H1 (cell line): ENCODE measurements around the gene CHEK2. TPM values are rescaled to one million over a fixed set of nuclear protein-coding genes. Genes with fewer than 3 reads are reported as not detected.

Experiments
- CTCF ChIA-PET: fragments of 300-600 bp; sonication (Branson Sonifier 250); formaldehyde crosslinking; loops from one replicate; lab custom pipeline; 2021; ENCODE audit not compliant: partially characterized antibody; lab: Charles Lee
- POLR2A ChIA-PET: fragments of 300-600 bp; sonication (Branson Sonifier 250); formaldehyde crosslinking; loops from one replicate; lab custom pipeline; 2021; ENCODE audit warnings: inconsistent platforms; ENCODE audit not compliant: partially characterized antibody; lab: Charles Lee
- DNase-seq, 2 experiments: peaks; one replicate each; pipeline versions ENCODE4 v3.0.0 to v3.0.0-alpha.2; 2010 to 2022; ENCODE audit warnings: low spot score in 2 of 2, low read depth in 1 of 2, mixed read lengths in 1 of 2
- FAIRE-seq: peaks from 2 replicates; lab custom pipeline; 2011; peaks lifted over from hg19 to GRCh38; lab: Jason Lieb, UNC
- H2AFZ ChIP-seq: 2 replicates; pipeline ENCODE4 v1.8.1; 2012; ENCODE audit warnings: low read length, inconsistent platforms
- H2AK5ac ChIP-seq: 2 replicates; pipeline ENCODE4 v1.6.1; 2013; ENCODE audit warnings: low read depth, low read length
- H2BK120ac ChIP-seq: replicated peaks from 2 replicates; pipeline ENCODE3; 2013; ENCODE audit warnings: low read depth, low read length, inconsistent platforms
- H2BK12ac ChIP-seq: 2 replicates; pipeline ENCODE4 v1.6.1; 2013; ENCODE audit warnings: low read depth, low read length
- H2BK15ac ChIP-seq: 2 replicates; pipeline ENCODE4 v1.6.1; 2013; ENCODE audit warnings: low read length
- H2BK20ac ChIP-seq: 2 replicates; pipeline ENCODE4 v1.6.1; 2013; ENCODE audit warnings: low read length
- H2BK5ac ChIP-seq: 2 replicates; pipeline ENCODE4 v1.6.1; 2013; ENCODE audit warnings: low read depth, low read length
- H3K14ac ChIP-seq: 2 replicates; pipeline ENCODE4 v1.6.1; 2013; ENCODE audit warnings: inconsistent platforms; ENCODE audit not compliant: insufficient read length
- H3K18ac ChIP-seq: 2 replicates; pipeline ENCODE4 v1.6.1; 2013; ENCODE audit warnings: low read length; ENCODE audit errors: extremely low read depth
- H3K23ac ChIP-seq: 2 replicates; pipeline ENCODE4 v1.6.1; 2013; ENCODE audit warnings: inconsistent platforms; ENCODE audit not compliant: insufficient read length
- H3K23me2 ChIP-seq: 2 replicates; pipeline ENCODE4 v1.6.1; 2013; ENCODE audit warnings: low read depth, low read length
- H3K27ac ChIP-seq: 2 replicates; pipeline ENCODE4 v1.6.1; 2011; ENCODE audit warnings: low read depth, low read length, inconsistent platforms
- H3K27me3 ChIP-seq, 4 experiments: replicated peaks in 1 of 4; 1 replicate in 1 of 4; 2 replicates in 3 of 4; pipeline versions ENCODE4 v1.6.1 to v1.8.1; 2011 to 2013; ENCODE audit warnings: low read length in 3 of 4, mild to moderate bottlenecking in 3 of 4, inconsistent platforms in 2 of 4, mixed read lengths in 2 of 4, moderate library complexity in 1 of 4; ENCODE audit not compliant: control insufficient read depth in 3 of 4, insufficient read depth in 3 of 4; ENCODE audit errors: extremely low read depth in 1 of 4
- H3K36me3 ChIP-seq, 4 experiments: 2 replicates each; pipeline versions ENCODE4 v1.6.1 to v1.8.1; 2011 to 2013; ENCODE audit warnings: mild to moderate bottlenecking in 4 of 4, low read length in 3 of 4, moderate library complexity in 2 of 4, control low read depth in 1 of 4, inconsistent platforms in 1 of 4; ENCODE audit not compliant: insufficient read depth in 4 of 4, control insufficient read depth in 2 of 4
- H3K4ac ChIP-seq: replicated peaks from 2 replicates; pipeline ENCODE3; 2013; ENCODE audit warnings: low read length, low read depth, mixed read lengths, inconsistent platforms; ENCODE audit not compliant: insufficient read length
- H3K4me1 ChIP-seq, 4 experiments: replicated peaks in 1 of 4; 1 replicate in 1 of 4; 2 replicates in 3 of 4; pipeline versions ENCODE4 v1.6.1 to v1.8.1; 2011 to 2013; ENCODE audit warnings: low read length in 3 of 4, inconsistent platforms in 2 of 4, mixed read lengths in 1 of 4; ENCODE audit not compliant: insufficient read depth in 4 of 4, control insufficient read depth in 3 of 4
- H3K4me2 ChIP-seq, 2 experiments: 2 replicates each; pipeline versions ENCODE4 v1.6.1 to v1.8.1; 2011 to 2013; ENCODE audit warnings: low read depth in 2 of 2, low read length in 2 of 2, control low read depth in 1 of 2, inconsistent platforms in 1 of 2, mild to moderate bottlenecking in 1 of 2; ENCODE audit not compliant: insufficient read depth in 1 of 2
- H3K4me3 ChIP-seq, 4 experiments: fragments of 200-600, 300-600 bp in 1 of 4; sonication (generic), shearing (Covaris generic), sonication (Bioruptor Twin) in 1 of 4; 2 replicates each; pipeline versions ENCODE4 v1.5.1 to v1.8.1; 2011 to 2016; ENCODE audit warnings: low read length in 4 of 4, low read depth in 3 of 4, control low read depth in 2 of 4, inconsistent platforms in 2 of 4, mild to moderate bottlenecking in 2 of 4, mixed read lengths in 1 of 4, moderate library complexity in 1 of 4; ENCODE audit not compliant: insufficient read depth in 2 of 4; ENCODE audit errors: extremely low read depth in 1 of 4
- H3K56ac ChIP-seq: replicated peaks from 2 replicates; pipeline ENCODE3; 2013; ENCODE audit warnings: low read depth, mild to moderate bottlenecking, mixed read lengths, low read length, inconsistent platforms; ENCODE audit not compliant: insufficient read length
- H3K79me1 ChIP-seq: 2 replicates; pipeline ENCODE4 v1.6.1; 2013; ENCODE audit warnings: low read depth, low read length, control low read depth
- H3K79me2 ChIP-seq, 2 experiments: 2 replicates each; pipeline versions ENCODE4 v1.6.1 to v1.8.1; 2012 to 2013; ENCODE audit warnings: low read length in 2 of 2, mild to moderate bottlenecking in 2 of 2, inconsistent platforms in 1 of 2; ENCODE audit not compliant: insufficient read depth in 2 of 2, control insufficient read depth in 1 of 2
- H3K9ac ChIP-seq, 4 experiments: replicated peaks in 1 of 4; 1 replicate in 1 of 4; 2 replicates in 3 of 4; pipeline versions ENCODE4 v1.6.1 to v1.8.1; 2011 to 2013; ENCODE audit warnings: low read depth in 3 of 4, low read length in 3 of 4, control low read depth in 2 of 4, mild to moderate bottlenecking in 2 of 4, moderate library complexity in 2 of 4, inconsistent platforms in 1 of 4; ENCODE audit errors: extremely low read depth in 1 of 4
- H3K9me3 ChIP-seq, 2 experiments: 2 replicates each; pipeline versions ENCODE4 v1.6.1 to v1.8.1; 2012 to 2013; ENCODE audit warnings: mild to moderate bottlenecking in 2 of 2, moderate library complexity in 2 of 2, control low read depth in 1 of 2, inconsistent platforms in 1 of 2, low read depth in 1 of 2, low read length in 1 of 2, mixed read lengths in 1 of 2; ENCODE audit not compliant: insufficient read depth in 2 of 2
- H4K20me1 ChIP-seq, 2 experiments: replicated peaks in 1 of 2; 2 replicates each; pipeline versions ENCODE3 to v1.8.1; 2011 to 2013; ENCODE audit warnings: inconsistent platforms in 2 of 2, low read length in 2 of 2, mild to moderate bottlenecking in 1 of 2; ENCODE audit not compliant: insufficient read depth in 2 of 2, control insufficient read depth in 1 of 2
- H4K5ac ChIP-seq: 2 replicates; pipeline ENCODE4 v1.6.1; 2013; ENCODE audit warnings: low read length, low read depth, mixed read lengths, inconsistent platforms; ENCODE audit not compliant: insufficient read length
- H4K8ac ChIP-seq: 2 replicates; pipeline ENCODE4 v1.8.0; 2013; ENCODE audit warnings: mild to moderate bottlenecking, moderate library complexity, low read length, inconsistent platforms; ENCODE audit not compliant: insufficient read depth; ENCODE audit errors: extremely low read depth
- H4K91ac ChIP-seq: replicated peaks from 2 replicates; pipeline ENCODE3; 2013; ENCODE audit warnings: low read length, mixed read lengths, inconsistent platforms; ENCODE audit not compliant: insufficient read length
- ATF2 ChIP-seq: IDR thresholded peaks from 2 replicates; pipeline ENCODE4 v1.6.1; 2012; ENCODE audit warnings: low read length, inconsistent platforms
- KDM4A ChIP-seq: IDR thresholded peaks from one replicate; pipeline ENCODE4 v1.7.1; 2012; ENCODE audit warnings: low read depth, mild to moderate bottlenecking, moderate library complexity, low read length, inconsistent platforms; ENCODE audit not compliant: severe bottlenecking
- SAP30 ChIP-seq: fragments of 300-600 bp; sonication (generic); IDR thresholded peaks from 2 replicates; pipeline ENCODE4 v1.7.1; 2012; ENCODE audit warnings: low read length, moderate library complexity, mild to moderate bottlenecking, inconsistent platforms; ENCODE audit not compliant: insufficient read depth, insufficient replicate concordance
- SRF ChIP-seq: IDR thresholded peaks from 2 replicates; pipeline ENCODE4 v1.6.1; 2011; ENCODE audit warnings: mild to moderate bottlenecking, low read depth, low read length, moderate library complexity
- TAF1 ChIP-seq: IDR thresholded peaks from 2 replicates; pipeline ENCODE4 v1.6.1; 2011; ENCODE audit warnings: mild to moderate bottlenecking, low read depth, low read length
- TAF7 ChIP-seq: optimal IDR thresholded peaks from 2 replicates; pipeline ENCODE3; 2011; ENCODE audit warnings: low read depth, mild to moderate bottlenecking, inconsistent platforms, low read length, moderate library complexity, borderline replicate concordance
- USF2 ChIP-seq: IDR thresholded peaks from 2 replicates; pipeline ENCODE4 v1.6.1; 2011; ENCODE audit warnings: low read length, improper control_type of control experiment
- ZNF274 ChIP-seq: IDR thresholded peaks from 2 replicates; pipeline ENCODE4 v1.7.0; 2012; ENCODE audit warnings: low read length, borderline replicate concordance; ENCODE audit errors: extremely low read depth
- polyA plus RNA-seq, 7 experiments: library from polyadenylated mRNA; depleted of rRNA in 3 of 7; stranded (reverse) in 5 of 7; unstranded in 2 of 7; fragments of >200 nt in 5 of 7; fragments of 200-250 nt in 2 of 7; gene quantifications; 1 replicate in 5 of 7; 2 replicates in 1 of 7; 4 replicates in 1 of 7; pipeline versions ENCODE4 v1.2.1 to v1.2.3, GENCODE V29; 2011 to 2013; ENCODE audit warnings: missing spikeins in 2 of 7, mixed read lengths in 2 of 7
- total RNA-seq: library from RNA; stranded (reverse); fragmentation: NEBNext Ultra II Directional; extraction: Animal tissue kit (Norgen Biotek cat#: 25700); gene quantifications from 2 replicates; pipeline ENCODE4 v1.2.1, GENCODE V29; 2021

The CHEK2 gene
- total and polyA plus RNA-seq, 2 of the 8 experiments (the other 6 are each of a cell fraction or from before 2014, with no cell fraction given), result 74.9 to 89.5 TPM

- H2BK15ac ChIP-seq, result no peak overlapping the region
- no peak overlapping the region for H4K8ac ChIP-seq
- no peaks in the 10 kb centered on the region for H3K79me1 ChIP-seq
- no peak overlapping the region for H2BK120ac ChIP-seq
- H3K27ac ChIP-seq, result no peak overlapping the region
- H3K4me3 ChIP-seq, result no peak overlapping the region
- TF ChIP-seq TAF1 (no peak), USF2 (no peak), KDM4A (no peak), ATF2 (no peak), TAF7 (no peak), ZNF274 (no peak), SAP30 (no peak), SRF (no peak)
- no peak overlapping the region for H3K4me2 ChIP-seq
- DNase-seq, result no peak
- no peak overlapping the region for H3K56ac ChIP-seq
- H3K9ac ChIP-seq, result no peak overlapping the region
- FAIRE-seq, result no peak
- no peaks in the 10 kb centered on the region for H3K23me2 ChIP-seq
- no peaks in the 10 kb centered on the region for H4K20me1 ChIP-seq
- ChIA-PET CTCF (no interaction called here), POLR2A (no interaction called here)
- H3K9me3 ChIP-seq, result no peaks in the 10 kb centered on the region; a peak in 1 of 4 replicates
- H3K27me3 ChIP-seq, result no peaks in the 10 kb centered on the region
- no peak overlapping the region for H2BK5ac ChIP-seq
- no peaks in the 10 kb centered on the region for H3K79me2 ChIP-seq
- no peak overlapping the region for H4K91ac ChIP-seq
- no peak overlapping the region for H3K18ac ChIP-seq
- H4K5ac ChIP-seq, result no peak overlapping the region
- no peak overlapping the region for H2AFZ ChIP-seq
- no peak overlapping the region for H3K23ac ChIP-seq
- no peaks in the 10 kb centered on the region for H3K36me3 ChIP-seq
- H3K4me1 ChIP-seq, result no peaks in the 10 kb centered on the region
- H2BK12ac ChIP-seq, result no peak overlapping the region
- H3K4ac ChIP-seq, result no peak overlapping the region
- no peak overlapping the region for H3K14ac ChIP-seq
- H2BK20ac ChIP-seq, result no peak overlapping the region
- no peak overlapping the region for H2AK5ac ChIP-seq
Observed at GRCh38 chr22:28650463-28650862, 91.2 kb downstream of the CHEK2 start.
